ENCODE data around the gene RAB40C. TPM values are rescaled to one million over a fixed set of nuclear protein-coding genes. Genes with fewer than 3 reads are reported as not detected.

The RAB40C gene
- total RNA-seq, 8 experiments from 2014 or later, result 9.3 to 23.8 (median 17.1) TPM

DNA sequence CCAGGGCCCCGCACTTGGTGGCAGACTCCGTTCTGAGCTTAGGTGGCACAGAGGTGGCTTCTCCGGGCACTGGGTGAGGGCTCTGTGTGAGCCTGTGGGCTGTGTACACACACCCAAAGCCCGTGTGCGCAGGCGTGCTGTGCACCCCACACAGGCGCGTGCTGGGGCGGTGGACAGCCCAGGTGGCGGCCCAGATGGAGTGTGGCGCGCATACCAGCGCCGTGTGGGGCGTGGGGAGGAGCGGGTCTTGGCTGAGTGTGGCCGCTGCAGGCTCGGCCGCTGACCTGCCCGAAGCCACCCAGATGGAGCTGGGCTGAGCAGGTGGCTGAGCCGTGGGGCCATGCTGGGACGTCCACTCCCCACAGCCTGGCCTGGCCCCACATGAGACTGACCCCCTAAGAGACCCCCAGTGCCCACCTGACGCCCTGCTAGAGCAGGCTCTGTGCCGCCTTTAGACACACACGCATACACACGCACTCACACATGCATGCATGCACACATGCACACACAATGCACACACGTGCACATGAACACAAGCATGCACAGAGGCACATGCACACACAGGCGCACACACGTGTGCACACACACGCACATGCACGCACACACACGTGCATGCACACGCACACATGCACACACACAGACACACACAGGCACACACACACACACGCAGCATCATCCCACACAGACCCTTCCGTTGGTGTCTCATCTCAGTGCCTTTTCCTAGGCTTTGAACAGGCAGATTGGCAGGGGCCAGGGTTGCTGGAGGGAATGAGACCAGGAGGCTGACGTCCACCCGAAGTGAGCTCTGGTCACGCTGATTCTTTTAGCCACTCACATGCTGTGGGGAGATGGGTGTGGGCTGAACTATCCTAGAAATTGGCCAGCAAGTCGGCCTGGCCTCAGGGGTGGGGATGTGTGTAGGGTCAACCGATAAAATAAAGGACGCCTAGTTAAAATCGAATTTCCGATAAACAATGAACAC lies 27.6 kb upstream of the RAB40C start:
- no peak for ATAC-seq (replicated peaks in 6 of 8)
- H3K27ac ChIP-seq, result no peak overlapping the region
- in situ Hi-C loops (cut with MboI; ENCODE audit: low pct_unique_long_range_greater_than_20kb in 2 of 9, low sequenced_read_pairs in 9 of 9, unreplicated experiment in 9 of 9), result no loop called here
- H3K4me1 ChIP-seq (replicated peaks in 1 of 2), result peaks cover 40 to 53% of the 10 kb centered on the region in 2 donors
- H3K4me3 ChIP-seq, result no peak overlapping the region
- 53 to 87% (median 68%) methylated on average over 2 to 5 of the region's 43 CpGs; no CpG with 5 or more reads in 5 of the 10 experiments for WGBS, 10 experiments

GRCh38 chr16:563072-563644 lies 26.7 kb upstream of the RAB40C start:
- peaks cover 40 to 53% of the 10 kb centered on the region in 2 donors for H3K4me1 ChIP-seq (replicated peaks in 1 of 2)
- in situ Hi-C loops (cut with MboI; ENCODE audit: low pct_unique_long_range_greater_than_20kb in 2 of 9, low sequenced_read_pairs in 9 of 9, unreplicated experiment in 9 of 9), result no loop called here
- ATAC-seq (replicated peaks in 6 of 8), result no peak
- WGBS, 10 experiments, result no CpG with 5 or more reads among the region's 30 CpGs
- no peak overlapping the region for H3K4me3 ChIP-seq
- no peak overlapping the region for H3K27ac ChIP-seq

DNA sequence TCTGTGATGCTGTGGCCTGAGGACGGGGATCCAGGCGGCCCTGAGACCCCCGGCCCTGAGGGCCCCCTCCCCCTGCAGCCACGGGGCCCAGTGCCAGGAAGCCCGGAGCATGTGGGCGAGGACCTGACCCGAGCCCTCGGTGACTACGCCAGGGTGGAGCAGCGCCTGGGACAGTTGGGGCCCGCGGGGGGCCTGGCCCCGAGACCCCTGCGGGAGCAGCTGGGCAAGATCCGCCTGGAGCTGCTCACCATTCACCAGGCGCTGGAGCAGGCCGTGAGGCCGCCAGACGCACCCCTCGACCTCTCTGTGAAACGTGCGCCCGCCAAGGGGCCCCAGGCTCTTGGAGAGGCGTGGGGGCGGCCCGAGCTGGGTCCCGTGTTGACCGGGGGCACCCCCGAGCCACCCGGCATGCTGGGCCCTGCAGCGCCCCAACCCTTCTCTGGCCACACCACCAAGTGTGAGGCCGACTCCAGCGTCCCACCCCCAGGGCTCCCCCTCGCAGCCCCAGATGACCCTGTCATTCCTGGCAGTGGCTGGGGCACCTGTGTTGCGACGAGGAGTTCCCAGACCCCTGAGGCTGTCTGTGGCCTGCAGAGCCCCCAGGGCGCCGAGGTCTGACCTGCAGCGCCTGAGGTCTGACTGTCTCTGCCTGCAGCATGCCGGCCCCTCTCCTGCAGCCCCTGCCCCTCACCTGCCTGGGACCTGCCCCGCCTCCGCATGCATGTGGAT lies 25.0 kb upstream of the RAB40C start:
- WGBS, 10 experiments, result 70 to 90% methylated on average over 2 to 4 of the region's 42 CpGs; no CpG with 5 or more reads in 8 of the 10 experiments
- H3K4me3 ChIP-seq, result no peak overlapping the region
- no peak for ATAC-seq (replicated peaks in 6 of 8)
- in situ Hi-C loops (cut with MboI; ENCODE audit: low pct_unique_long_range_greater_than_20kb in 2 of 9, low sequenced_read_pairs in 9 of 9, unreplicated experiment in 9 of 9), result no loop called here
- H3K4me1 ChIP-seq (replicated peaks in 1 of 2), result peaks cover 39 to 44% of the 10 kb centered on the region in 2 donors
- peak overlapping the region in 1 of 2 donors; percentile 80 for H3K27ac ChIP-seq

GRCh38 chr16:565419-566330 lies 24.2 kb upstream of the RAB40C start:
- H3K4me1 ChIP-seq (replicated peaks in 1 of 2), result peaks cover 40 to 41% of the 10 kb centered on the region in 2 donors
- H3K27ac ChIP-seq, result peak overlapping the region in 1 of 2 donors; percentile 80
- ATAC-seq (replicated peaks in 6 of 8), result peak in 5 of 8 experiments; percentile 52 to 77 (median 66)
- WGBS, 10 experiments, result 0 to 90% methylated on average over 1 to 2 of the region's 35 CpGs; no CpG with 5 or more reads in 8 of the 10 experiments
- no peak overlapping the region for H3K4me3 ChIP-seq
- in situ Hi-C loops (cut with MboI; ENCODE audit: low pct_unique_long_range_greater_than_20kb in 2 of 9, low sequenced_read_pairs in 9 of 9, unreplicated experiment in 9 of 9), result no loop called here

DNA sequence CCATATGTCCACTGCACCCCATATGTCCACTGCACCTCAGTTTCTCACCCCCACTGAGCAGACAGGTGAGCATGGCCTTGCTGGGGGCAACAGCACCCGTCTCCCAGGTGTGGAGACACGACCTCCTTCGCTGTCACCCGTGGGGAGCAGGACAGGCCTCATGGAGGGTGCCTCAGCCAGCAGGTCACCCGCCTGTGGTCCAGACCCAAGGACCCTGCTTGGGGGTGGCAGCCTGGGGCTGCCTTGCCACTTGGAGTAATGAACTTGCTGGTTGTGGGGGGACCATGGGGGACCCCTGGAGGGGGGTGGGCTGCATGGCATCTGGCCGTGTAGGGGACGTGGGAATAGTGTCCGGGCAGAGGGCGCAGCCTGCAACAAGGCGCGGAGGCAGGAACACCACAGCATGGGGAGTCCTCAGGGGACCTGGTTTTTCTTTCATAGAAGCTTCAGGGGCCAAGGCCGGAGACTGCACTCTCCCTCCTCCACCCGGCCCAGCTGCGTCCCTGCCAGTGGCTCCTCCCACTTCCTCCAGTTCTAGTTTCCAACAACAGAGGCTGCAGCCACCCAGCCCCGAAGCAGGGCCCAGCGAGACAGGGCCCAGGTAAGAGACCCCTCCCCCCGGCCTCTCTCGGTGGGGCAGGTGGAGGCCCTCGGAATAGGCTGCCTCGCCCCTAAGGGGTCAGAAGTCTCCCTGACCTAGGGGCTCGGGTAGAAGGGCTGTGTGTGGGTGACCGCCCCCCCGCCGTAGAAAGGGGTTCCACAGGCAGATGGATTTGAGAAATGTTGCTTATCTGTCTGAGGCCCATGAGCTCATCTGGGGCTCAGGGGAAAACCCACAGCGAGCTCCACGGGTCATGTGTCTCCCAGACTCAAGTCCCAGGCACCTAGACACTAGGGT lies 23.1 kb upstream of the RAB40C start, which contains the start of gene NHLRC4:
Gene NHLRC4, plus strand, starts transcription at position 531 of the 898 bp plus-strand sequence. CDS start 1,043 bp downstream, outside the sequence.
- WGBS, 10 experiments, result 0 to 22% (median 0%) methylated on average over 1 to 6 of the region's 26 CpGs; no CpG with 5 or more reads in 7 of the 10 experiments
- H3K4me3 ChIP-seq, result peak within 1 kb of the TSS in 1 of 5 donors; percentile 4
- in situ Hi-C loops (cut with MboI; ENCODE audit: low pct_unique_long_range_greater_than_20kb in 2 of 9, low sequenced_read_pairs in 9 of 9, unreplicated experiment in 9 of 9), result no loop called here
- H3K27ac ChIP-seq, result peak within 1 kb of the TSS in 1 of 2 donors; percentile 80
- H3K4me1 ChIP-seq (replicated peaks in 1 of 2), result peaks cover 38% of the 10 kb centered on the region in 2 donors
- ATAC-seq (replicated peaks in 6 of 8), result peak; percentile 21 to 56 (median 45)

- Histone ChIP-seq H3K4me3 (no peak overlapping the region), H3K27ac (peak overlapping the region in 1 of 2 donors; percentile 80), H3K4me1 (replicated peaks in 1 of 2) (peaks cover 38% of the 10 kb centered on the region in 2 donors)
- 80 to 92% (median 88%) methylated on average over 2 to 3 of the region's 35 CpGs; no CpG with 5 or more reads in 7 of the 10 experiments for WGBS, 10 experiments
- ATAC-seq (replicated peaks in 6 of 8), result no peak
- in situ Hi-C loops (cut with MboI; ENCODE audit: low pct_unique_long_range_greater_than_20kb in 2 of 9, low sequenced_read_pairs in 9 of 9, unreplicated experiment in 9 of 9), result no loop called here
Observed at GRCh38 chr16:567373-568256, 22.3 kb upstream of the RAB40C start.

DNA sequence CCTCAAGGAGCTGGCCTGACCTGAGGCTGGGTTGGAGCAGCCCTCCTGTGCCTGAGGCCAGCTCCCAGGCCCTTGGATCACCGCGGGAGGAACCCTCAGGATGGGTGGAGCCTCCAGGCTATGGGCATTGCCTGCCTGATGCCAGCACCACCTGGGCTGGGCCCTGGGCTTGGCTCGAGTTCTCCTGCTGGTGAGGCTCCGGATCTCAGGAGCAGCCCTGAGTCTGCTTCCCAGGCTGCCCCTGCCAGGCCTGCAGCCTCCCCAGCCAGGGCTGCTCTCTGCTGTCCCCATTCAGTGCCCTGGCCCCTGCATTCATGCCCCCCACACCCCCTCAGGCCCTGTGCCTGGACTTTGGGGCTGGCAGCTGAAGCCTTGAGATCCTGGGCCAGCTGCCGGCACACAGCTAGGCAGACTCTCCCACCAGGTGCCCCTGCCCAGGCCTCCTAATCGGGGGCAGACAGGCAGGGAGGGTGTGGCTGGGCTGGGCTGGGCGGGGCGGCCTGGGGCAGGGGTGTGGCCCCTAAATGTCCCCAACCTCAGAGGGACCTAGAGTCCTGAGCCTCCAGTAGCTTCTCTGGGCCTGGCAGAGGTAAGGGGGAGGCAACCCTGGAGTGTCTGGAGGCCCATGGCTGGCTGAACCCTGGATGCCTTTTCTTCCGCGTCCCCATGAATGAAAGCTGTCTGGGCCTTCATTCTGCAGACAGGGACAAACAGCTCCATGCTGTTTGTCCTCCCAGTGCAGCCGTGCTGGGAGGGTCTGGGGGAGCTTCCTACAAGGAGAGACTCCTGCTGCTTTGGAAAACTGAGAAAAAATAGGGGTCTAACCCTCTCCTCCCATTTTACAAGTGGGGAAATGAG lies 21.2 kb upstream of the RAB40C start:
- 30 to 93% (median 43%) methylated on average over 1 to 3 of the region's 11 CpGs; no CpG with 5 or more reads in 7 of the 10 experiments for WGBS, 10 experiments
- H3K4me3 ChIP-seq, result peak overlapping the region in 4 of 5 donors; percentile 92 to 100 (median 97)
- peaks cover 38% of the 10 kb centered on the region in 2 donors for H3K4me1 ChIP-seq (replicated peaks in 1 of 2)
- H3K27ac ChIP-seq, result peak overlapping the region in 1 of 2 donors; percentile 84
- in situ Hi-C loops (cut with MboI; ENCODE audit: low pct_unique_long_range_greater_than_20kb in 2 of 9, low sequenced_read_pairs in 9 of 9, unreplicated experiment in 9 of 9), result no loop called here
- ATAC-seq (replicated peaks in 6 of 8), result no peak

- Histone ChIP-seq H3K27ac (peak within 1 kb of the TSS; percentile 52 to 84), H3K4me3 (peak within 1 kb of the TSS; percentile 92 to 100 (median 95)), H3K4me1 (replicated peaks in 1 of 2) (peaks cover 36 to 37% of the 10 kb centered on the region in 2 donors)
- peak; percentile 44 to 83 (median 57) for ATAC-seq (replicated peaks in 6 of 8)
- in situ Hi-C loops (cut with MboI; ENCODE audit: low pct_unique_long_range_greater_than_20kb in 2 of 9, low sequenced_read_pairs in 9 of 9, unreplicated experiment in 9 of 9), result no loop called here
- WGBS, 10 experiments, result 0% methylated on average over 1 to 2 of the region's 87 CpGs; no CpG with 5 or more reads in 8 of the 10 experiments
Observed at GRCh38 chr16:569445-570254, 20.2 kb upstream of the RAB40C start, which contains the start of gene PIGQ. PIGQ (plus strand) TSS chr16:569968; CDS start chr16:574075, 4,107 bp downstream.
